Common myeloid progenitor, CD34-positive (primary cell): ENCODE results near the gene RAVER2.

ENCODE experiments used
- CTCF ChIA-PET: fragments of 350-600 bp; sonication (Branson Sonifier 250); formaldehyde crosslinking; loops from one replicate; lab custom pipeline; 2021; ENCODE audit warnings: antibody characterized with exemption; lab: Charles Lee
- POLR2A ChIA-PET: fragments of 350-600 bp; sonication (Branson Sonifier 250); formaldehyde crosslinking; loops from one replicate; lab custom pipeline; 2021; ENCODE audit warnings: antibody characterized with exemption; lab: Charles Lee
- DNase-seq, 3 donors: peaks; one replicate each; pipeline versions ENCODE4 v3.0.0 to v3.0.0-alpha.2; 2013
- H3K27ac ChIP-seq, 2 experiments: 1 replicate in 1 of 2; 2 replicates in 1 of 2; pipeline ENCODE4 v1.7.0; 2013; ENCODE audit warnings: inconsistent platforms in 2 of 2, low read length in 2 of 2, mild to moderate bottlenecking in 2 of 2, low read depth in 1 of 2, moderate library complexity in 1 of 2; ENCODE audit not compliant: severe bottlenecking in 2 of 2, insufficient read depth in 1 of 2, poor library complexity in 1 of 2
- H3K27me3 ChIP-seq, 5 experiments: replicated peaks in 2 of 5; 1 replicate in 3 of 5; 2 replicates in 2 of 5; pipeline versions ENCODE4 v1.6.1 to v1.7.0; 2013; ENCODE audit warnings: low read length in 4 of 5, mild to moderate bottlenecking in 2 of 5, moderate library complexity in 2 of 5, inconsistent platforms in 1 of 5; ENCODE audit not compliant: insufficient read depth in 5 of 5, control insufficient read depth in 4 of 5
- H3K36me3 ChIP-seq, 4 experiments: 1 replicate in 2 of 4; 2 replicates in 2 of 4; pipeline versions ENCODE4 v1.6.1 to v1.7.0; 2013; ENCODE audit warnings: low read length in 3 of 4, control low read depth in 1 of 4, mild to moderate bottlenecking in 1 of 4; ENCODE audit not compliant: control insufficient read depth in 4 of 4, insufficient read depth in 4 of 4
- H3K4me1 ChIP-seq, 4 experiments: 1 replicate in 3 of 4; 2 replicates in 1 of 4; pipeline versions ENCODE4 v1.6.1 to v1.7.1; 2013; ENCODE audit warnings: low read length in 3 of 4, mild to moderate bottlenecking in 3 of 4, control low read depth in 1 of 4, inconsistent platforms in 1 of 4, moderate library complexity in 1 of 4; ENCODE audit not compliant: control insufficient read depth in 4 of 4, insufficient read depth in 4 of 4; ENCODE audit errors: control extremely low read depth in 1 of 4
- H3K4me3 ChIP-seq, 7 experiments: 1 replicate in 4 of 7; 2 replicates in 3 of 7; pipeline versions ENCODE4 v1.5.1 to v1.7.0; 2013; ENCODE audit warnings: mild to moderate bottlenecking in 7 of 7, low read length in 6 of 7, moderate library complexity in 6 of 7, inconsistent platforms in 2 of 7, low read depth in 2 of 7, control low read depth in 1 of 7; ENCODE audit not compliant: insufficient read depth in 4 of 7, control insufficient read depth in 1 of 7; ENCODE audit errors: extremely low read depth in 1 of 7
- H3K9me3 ChIP-seq, 5 experiments: 1 replicate in 4 of 5; 2 replicates in 1 of 5; pipeline versions ENCODE4 v1.6.1 to v1.7.1; 2013; ENCODE audit warnings: low read length in 4 of 5, mild to moderate bottlenecking in 2 of 5, inconsistent platforms in 1 of 5, low read depth in 1 of 5, moderate library complexity in 1 of 5; ENCODE audit not compliant: control insufficient read depth in 4 of 5, insufficient read depth in 2 of 5; ENCODE audit errors: control extremely low read depth in 1 of 5
- WGBS: methylation state at CpG from one replicate; pipeline ENCODE4 v1.1.5; 2013; ENCODE audit not compliant: insufficient coverage; 5-methylcytosine and 5-hydroxymethylcytosine counted together

Gene RAVER2

DNA sequence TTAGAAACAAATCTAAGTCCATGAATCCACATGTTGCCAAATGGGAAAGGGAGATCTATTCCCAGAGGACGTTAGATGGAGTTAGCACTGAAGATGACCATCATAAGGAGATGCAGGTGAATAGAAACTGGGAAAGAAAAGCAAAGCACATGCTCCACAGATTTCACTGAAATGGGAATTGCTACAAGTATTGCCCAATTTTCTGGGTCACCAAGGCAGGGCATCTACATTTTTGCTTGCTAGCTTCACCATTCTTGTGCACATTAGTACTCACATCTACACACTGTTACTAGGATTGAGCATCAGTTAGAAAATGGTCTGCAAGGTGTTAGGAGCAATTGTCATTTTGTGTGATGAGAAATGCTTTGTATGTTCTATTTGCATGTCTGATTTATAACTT, 122.4 kb downstream of the RAVER2 start:
- ChIA-PET CTCF (interaction anchor here (0.8 to 2.0 kb wide), 3 partner anchors 10 to 38 kb away, joined by 3 to 11 read pairs (median 4); no protein-coding TSS in a partner anchor), POLR2A (no interaction called here)
- H3K9me3 ChIP-seq = peaks cover 0 to 3% (median 0%) of the 10 kb centered on the region in 5 experiments
- no peak for DNase-seq
- H3K4me3 ChIP-seq = no peak overlapping the region
- H3K4me1 ChIP-seq = peaks cover 9 to 33% (median 19%) of the 10 kb centered on the region in 4 experiments
- H3K36me3 ChIP-seq = peaks cover 18 to 63% (median 45%) of the 10 kb centered on the region in 4 experiments
- no peaks in the 10 kb centered on the region for H3K27me3 ChIP-seq
- peak overlapping the region in 1 of 2 experiments; percentile 1 for H3K27ac ChIP-seq
- 100% methylated on average over 1 of the region's 1 CpG for WGBS

DNA sequence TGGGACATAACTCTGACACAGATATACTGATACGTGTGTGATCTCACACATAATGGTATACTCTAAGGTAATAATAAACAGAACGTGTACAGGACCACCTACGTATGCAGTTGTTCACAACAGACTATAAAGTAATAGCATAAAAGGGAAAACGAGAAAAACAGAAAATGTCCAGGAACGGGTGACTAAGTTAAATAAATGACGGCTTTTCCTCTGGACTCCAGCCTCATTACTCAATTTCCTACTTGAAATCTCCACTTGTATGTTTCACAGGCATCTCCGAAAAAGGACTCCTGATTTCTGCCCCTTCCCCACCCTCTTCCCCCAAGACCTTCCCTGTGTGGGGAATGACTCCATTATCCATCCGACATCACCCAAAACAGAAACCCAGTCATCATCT, 126.4 kb downstream of the RAVER2 start:
- no peak overlapping the region for H3K27ac ChIP-seq
- ChIA-PET POLR2A (no interaction called here), CTCF (interaction anchor here (0.9 kb wide), 1 partner anchor 170 kb away, joined by 3 read pairs; no protein-coding TSS in a partner anchor)
- H3K27me3 ChIP-seq = no peaks in the 10 kb centered on the region
- peaks cover 22 to 88% (median 69%) of the 10 kb centered on the region in 4 experiments for H3K36me3 ChIP-seq
- H3K4me3 ChIP-seq = no peak overlapping the region
- peaks cover 0 to 4% (median under 1%) of the 10 kb centered on the region in 4 experiments for H3K4me1 ChIP-seq
- DNase-seq = no peak
- 86% methylated on average over 3 of the region's 8 CpGs for WGBS
- H3K9me3 ChIP-seq = no peaks in the 10 kb centered on the region

GRCh38 chr1:64872067-64872466, 127.2 kb downstream of the RAVER2 start:
- ChIA-PET CTCF (interaction anchor here (0.9 kb wide), 1 partner anchor 169 kb away, joined by 3 read pairs; no protein-coding TSS in a partner anchor), POLR2A (interaction anchor here (0.5 kb wide), 1 partner anchor 23 kb away, joined by 4 read pairs; no protein-coding TSS in a partner anchor)
- Histone ChIP-seq H3K9me3 (no peaks in the 10 kb centered on the region), H3K4me3 (no peak overlapping the region), H3K36me3 (peaks cover 17 to 85% (median 64%) of the 10 kb centered on the region in 4 experiments), H3K27me3 (no peaks in the 10 kb centered on the region), H3K27ac (no peak overlapping the region), H3K4me1 (peaks cover 0 to 3% (median 0%) of the 10 kb centered on the region in 4 experiments)
- no peak for DNase-seq
- 100% methylated on average over 1 of the region's 1 CpG for WGBS

DNA sequence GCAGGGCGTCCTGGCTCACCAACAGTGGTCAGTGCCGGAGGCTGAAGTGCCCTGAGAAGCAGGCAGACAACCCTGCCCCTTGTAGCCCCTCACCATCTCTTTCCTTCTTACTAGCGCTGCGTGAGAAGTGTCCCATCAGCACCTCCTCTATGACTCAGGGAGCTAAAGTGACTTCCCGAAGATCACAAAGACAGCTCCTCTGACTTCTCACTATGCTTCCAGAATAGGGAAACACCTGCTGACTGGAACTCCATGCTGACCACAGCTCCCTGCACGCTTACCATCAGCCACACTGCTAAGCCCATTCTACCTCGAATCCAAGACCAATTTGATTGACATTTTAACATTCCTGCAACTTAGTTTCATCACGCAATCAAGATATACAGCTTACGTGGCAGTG, 128.7 kb downstream of the RAVER2 start:
- Histone ChIP-seq H3K9me3 (no peaks in the 10 kb centered on the region), H3K27ac (no peak overlapping the region), H3K27me3 (no peaks in the 10 kb centered on the region), H3K4me1 (no peaks in the 10 kb centered on the region), H3K4me3 (no peak overlapping the region), H3K36me3 (peaks cover 21 to 85% (median 66%) of the 10 kb centered on the region in 4 experiments)
- WGBS = 93% methylated on average over 6 of the region's 9 CpGs
- no peak for DNase-seq
- ChIA-PET POLR2A (no interaction called here), CTCF (interaction anchor here (1.0 kb wide), 4 partner anchors 9 to 168 kb away, joined by 3 to 4 read pairs (median 4); no protein-coding TSS in a partner anchor)

DNA sequence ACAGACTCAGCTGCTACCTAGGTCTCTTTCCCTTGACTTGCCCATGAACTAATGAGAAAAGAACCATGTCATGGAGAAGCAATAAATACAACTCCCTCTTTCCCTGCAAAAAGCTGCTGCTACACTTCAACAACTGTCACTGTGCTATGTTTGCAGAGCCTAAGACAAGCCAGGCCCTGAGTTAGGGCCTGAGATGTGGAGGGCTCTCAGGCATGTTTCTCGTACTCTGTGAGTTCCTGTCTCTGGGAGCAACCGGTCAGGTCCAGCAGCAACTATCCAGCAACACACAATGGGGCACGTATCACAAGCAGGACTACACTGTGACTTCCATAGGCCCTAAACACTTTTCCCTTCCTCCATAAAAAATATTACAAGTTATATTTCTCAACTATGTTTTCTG, 129.8 kb downstream of the RAVER2 start:
- ChIA-PET CTCF (interaction anchor here (1.2 kb wide), 1 partner anchor 9 kb away, joined by 3 read pairs; no protein-coding TSS in a partner anchor), POLR2A (no interaction called here)
- WGBS = 100% methylated on average over 2 of the region's 3 CpGs

GRCh38 chr1:64875101-64875500, 130.2 kb downstream of the RAVER2 start:
- Histone ChIP-seq H3K27ac (no peak overlapping the region), H3K9me3 (no peaks in the 10 kb centered on the region), H3K4me1 (no peaks in the 10 kb centered on the region), H3K27me3 (no peaks in the 10 kb centered on the region), H3K36me3 (peaks cover 26 to 79% (median 59%) of the 10 kb centered on the region in 4 experiments), H3K4me3 (no peak overlapping the region)
- ChIA-PET POLR2A (no interaction called here), CTCF (interaction anchor here (1.2 kb wide), 1 partner anchor 10 kb away, joined by 3 read pairs; no protein-coding TSS in a partner anchor)
- DNase-seq = no peak
- 98% methylated on average over 10 of the region's 10 CpGs for WGBS

More for the DNA sequence above, 129.8 kb downstream of the RAVER2 start:
- Histone ChIP-seq H3K4me1 (no peaks in the 10 kb centered on the region), H3K9me3 (no peaks in the 10 kb centered on the region), H3K27ac (no peak overlapping the region), H3K4me3 (no peak overlapping the region), H3K36me3 (peaks cover 26 to 81% (median 63%) of the 10 kb centered on the region in 4 experiments), H3K27me3 (no peaks in the 10 kb centered on the region)
- DNase-seq = no peak

GRCh38 chr1:64875606-64876005, 130.7 kb downstream of the RAVER2 start:
- 85% methylated on average over 4 of the region's 6 CpGs for WGBS
- ChIA-PET POLR2A (no interaction called here), CTCF (interaction anchor here (1.2 kb wide), 1 partner anchor 10 kb away, joined by 3 read pairs; no protein-coding TSS in a partner anchor)
- Histone ChIP-seq H3K36me3 (peaks cover 26 to 76% (median 56%) of the 10 kb centered on the region in 4 experiments), H3K4me1 (no peaks in the 10 kb centered on the region), H3K27me3 (no peaks in the 10 kb centered on the region), H3K4me3 (no peak overlapping the region), H3K27ac (no peak overlapping the region), H3K9me3 (no peaks in the 10 kb centered on the region)
- DNase-seq = no peak
